Activated T-cell treated with anti-CD3 and anti-CD28 coated beads for 24 hours (primary cell): ENCODE measurements around the gene ZNF670.

Source experiments
- DNase-seq: peaks from one replicate; pipeline ENCODE4 v3.0.0-alpha.2; 2020; ENCODE audit warnings: low read depth

The ZNF670 gene

DNA sequence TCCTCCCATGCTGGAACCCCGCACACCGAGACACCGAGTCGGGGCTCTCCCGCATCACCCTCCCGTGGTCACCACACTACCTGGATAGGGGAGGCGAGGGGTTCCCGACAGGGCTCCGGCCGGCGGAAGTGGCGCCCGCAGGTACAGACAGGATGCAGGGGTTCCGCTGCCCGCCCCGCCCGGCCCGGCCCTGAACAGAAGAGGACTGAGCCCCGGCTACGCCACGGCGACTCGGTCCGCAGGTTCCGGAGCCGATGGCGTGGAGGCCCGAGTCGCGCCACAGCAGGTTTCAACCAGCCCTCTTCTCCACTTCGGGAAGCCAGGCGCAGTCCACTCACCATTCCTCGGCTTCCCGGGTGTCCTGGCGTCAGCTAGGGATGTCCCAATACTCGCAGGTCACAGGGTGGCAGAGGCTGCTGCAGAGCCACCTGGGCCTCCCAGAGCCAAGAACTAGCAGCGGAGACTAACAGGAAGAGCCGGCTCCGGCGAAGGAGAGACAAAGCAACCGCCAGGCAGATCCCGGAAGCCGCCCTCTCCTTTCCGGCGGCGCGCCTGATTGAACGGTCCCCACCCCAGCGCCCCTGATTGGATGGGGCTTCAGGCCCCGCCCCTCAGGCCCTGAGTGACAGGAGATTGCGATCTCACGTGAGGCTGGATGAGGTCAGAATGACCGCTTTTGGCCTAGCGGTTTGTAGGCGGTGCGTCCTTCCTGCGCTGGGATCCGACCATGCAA lies 25.4 kb upstream of the ZNF670 start, which contains the start of gene ZNF669:
ZNF669 (minus strand) TSS at position 498 of the 733 bp plus-strand sequence; CDS start at position 341, 157 bp downstream.
- peak; percentile 92 for DNase-seq

DNA sequence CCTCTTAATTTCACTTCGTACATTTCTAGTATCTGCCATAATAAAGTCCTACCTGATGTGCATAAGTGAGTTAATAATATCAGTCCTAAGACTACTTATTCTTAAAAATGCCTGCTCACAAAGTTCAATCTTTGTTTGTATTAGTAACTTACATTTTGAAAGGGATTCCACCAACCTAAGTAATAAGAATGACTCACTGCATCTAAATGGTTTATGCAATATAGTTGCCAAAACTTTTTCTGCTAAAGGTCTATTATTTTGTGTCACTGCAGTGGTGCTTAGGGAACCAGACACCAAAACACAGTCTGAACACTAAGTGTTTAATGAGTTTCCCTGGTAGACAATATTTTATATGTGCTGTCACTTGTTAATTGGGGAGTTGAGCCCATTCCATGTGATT lies 23.8 kb upstream of the ZNF670 start:
- no peak for DNase-seq

DNA sequence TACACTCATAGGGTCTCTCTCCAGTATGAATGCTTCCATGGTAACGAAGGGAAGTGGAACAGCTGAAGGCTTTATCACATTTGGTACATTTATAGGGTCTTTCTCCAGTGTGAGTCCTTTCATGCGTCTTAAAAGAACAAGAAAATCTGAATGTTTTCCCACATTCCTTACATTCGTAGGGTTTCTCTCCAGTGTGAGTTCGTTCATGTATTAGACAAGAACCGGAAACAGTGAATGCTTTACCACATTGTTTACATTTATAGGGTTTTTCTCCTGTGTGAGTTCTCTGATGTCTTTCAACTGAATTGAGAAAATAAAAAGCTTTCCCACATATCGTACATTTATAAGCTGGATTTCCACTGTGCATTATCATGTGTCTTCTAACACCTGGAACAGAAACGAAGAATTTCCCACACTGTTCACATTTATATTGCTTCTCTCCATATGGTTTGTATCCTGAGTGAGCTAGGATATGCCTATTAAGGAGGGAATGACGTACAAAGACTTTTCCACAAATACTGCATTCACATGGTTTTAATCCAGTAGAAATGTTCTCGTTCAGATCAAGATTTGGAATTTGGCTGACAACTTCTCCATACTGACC lies 22.2 kb upstream of the ZNF670 start:
- DNase-seq, result no peak

DNA sequence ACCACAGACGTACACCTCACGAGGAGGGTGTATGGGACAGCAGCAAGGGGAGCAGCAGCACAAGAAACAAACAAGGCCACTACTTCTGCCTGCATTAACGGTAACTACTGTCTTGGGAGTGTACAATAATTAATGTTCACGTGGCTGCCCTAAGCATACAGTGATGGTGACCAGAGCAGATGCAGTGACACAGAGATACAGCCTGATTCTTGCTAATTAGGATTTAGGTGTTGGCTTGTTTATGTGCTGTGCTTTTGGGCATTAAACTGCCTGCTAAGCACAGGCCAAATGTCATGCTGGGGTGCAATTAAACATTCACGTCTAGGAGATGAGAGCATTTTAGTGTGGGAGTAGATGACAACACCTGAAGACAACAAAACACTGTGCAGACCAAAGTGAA lies 18.3 kb upstream of the ZNF670 start:
- no peak for DNase-seq

DNA sequence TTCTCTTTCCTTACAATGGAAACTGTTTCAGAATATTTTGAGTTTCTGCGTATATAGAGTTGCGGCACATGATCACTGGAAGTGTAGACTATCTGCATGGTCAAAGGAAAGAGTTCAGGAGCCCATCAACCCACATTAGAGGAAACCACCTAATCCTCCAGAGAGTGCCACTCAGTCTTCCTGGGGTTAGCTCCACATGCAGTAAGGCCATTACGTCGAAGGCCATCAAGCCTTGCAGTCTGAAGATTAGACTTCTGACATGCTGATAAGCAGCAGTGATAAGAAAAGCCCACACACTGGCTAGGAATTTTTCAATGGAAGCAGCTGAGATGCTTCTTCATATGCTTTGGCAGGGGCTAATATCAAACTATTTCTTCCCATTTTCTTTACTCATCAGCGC lies 17.9 kb upstream of the ZNF670 start:
- DNase-seq, result no peak

DNA sequence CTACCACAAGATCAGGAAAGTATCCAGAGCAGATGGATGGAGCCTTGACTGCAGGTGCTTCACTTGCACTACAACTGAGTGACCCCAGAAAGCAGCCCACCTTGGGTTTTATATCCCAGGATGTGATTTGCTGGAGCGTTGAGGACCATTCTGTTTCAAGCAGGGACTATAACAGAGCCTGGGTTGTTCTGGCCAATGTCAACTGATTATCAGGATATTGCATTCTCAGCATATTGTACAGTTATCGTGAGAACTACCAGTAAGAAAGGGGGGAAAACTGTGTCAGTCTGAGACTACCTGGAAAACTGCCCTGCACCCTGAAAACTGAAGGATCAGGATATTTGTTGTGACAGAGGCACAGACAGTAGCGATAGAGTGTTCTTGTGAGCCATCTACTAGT lies 17.5 kb upstream of the ZNF670 start:
- DNase-seq, result no peak

DNA sequence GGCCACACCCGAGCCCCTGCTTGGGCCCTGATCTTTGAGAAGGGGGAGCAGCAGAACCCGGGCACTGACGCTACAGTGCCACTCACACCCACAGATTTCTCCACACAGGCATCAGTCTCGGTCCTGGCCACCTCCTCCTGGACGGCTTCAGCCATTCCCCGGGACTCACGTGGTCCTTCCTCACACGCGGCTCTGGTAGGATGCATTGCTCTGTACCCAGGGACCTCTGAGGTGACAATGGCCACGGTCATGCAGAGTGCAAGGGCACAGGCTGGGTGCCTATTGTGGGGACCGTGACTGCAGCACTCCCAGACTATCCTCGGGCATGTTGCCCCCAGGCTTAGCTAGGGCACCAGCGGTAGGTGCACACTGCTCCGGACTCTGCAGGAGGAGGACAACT lies 11.8 kb upstream of the ZNF670 start:
- DNase-seq, result no peak

DNA sequence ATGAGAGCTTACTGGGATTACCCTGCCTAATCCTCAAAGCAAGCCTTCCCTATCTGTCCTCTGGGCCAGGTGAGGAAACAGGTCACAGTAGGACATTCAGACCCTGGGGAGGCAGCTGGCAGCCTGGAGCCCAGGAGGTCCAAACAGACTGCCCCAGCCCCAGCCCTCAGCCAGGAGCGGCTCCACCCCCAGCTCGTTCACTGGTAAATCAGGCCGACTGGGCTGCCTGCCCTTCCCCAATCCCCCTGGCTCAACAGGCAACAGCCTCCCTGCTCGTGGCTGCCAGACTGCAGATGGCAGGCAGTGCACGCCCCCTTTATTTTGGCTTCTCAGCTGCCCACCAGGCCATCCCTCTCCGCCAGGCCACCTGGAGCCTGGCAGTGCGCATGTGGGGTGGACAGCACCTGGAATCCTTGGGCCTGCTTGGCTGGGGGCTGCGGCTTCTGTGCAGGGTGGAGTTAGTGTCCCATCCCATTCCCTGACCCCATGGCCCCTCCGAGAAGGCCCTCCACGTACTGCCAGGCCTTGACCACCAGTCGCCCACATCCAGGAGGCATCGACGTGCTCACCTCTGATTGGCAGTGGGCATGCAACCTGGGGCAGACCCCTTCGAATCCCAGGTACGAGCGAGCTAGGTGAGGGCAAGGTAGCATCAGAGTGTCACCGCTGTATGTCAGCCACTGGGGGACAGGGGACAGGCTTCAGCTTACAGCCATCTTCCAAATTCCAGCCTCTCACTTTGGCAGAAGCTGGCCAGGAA lies 11.2 kb upstream of the ZNF670 start:
- no peak for DNase-seq

DNA sequence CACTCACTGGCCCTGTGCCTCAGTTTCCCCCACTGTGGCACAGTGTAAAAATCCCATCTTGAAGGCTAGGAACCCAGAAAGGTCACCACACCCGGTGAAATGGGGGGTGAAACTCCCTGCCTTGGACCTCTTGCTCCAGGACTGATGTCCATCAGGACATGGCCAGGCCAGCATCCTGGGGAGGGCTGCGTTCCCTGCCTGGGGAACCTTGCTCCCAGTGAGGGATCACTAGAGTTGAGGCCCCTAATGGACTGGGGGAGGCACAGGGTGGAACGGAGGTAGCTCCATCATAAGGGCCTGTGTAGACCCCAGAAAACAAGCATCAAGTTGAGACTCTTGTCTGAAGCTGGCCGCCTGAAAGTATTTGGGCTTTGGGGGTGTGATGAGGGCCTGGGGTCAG lies 10.4 kb upstream of the ZNF670 start:
- no peak for DNase-seq

DNA sequence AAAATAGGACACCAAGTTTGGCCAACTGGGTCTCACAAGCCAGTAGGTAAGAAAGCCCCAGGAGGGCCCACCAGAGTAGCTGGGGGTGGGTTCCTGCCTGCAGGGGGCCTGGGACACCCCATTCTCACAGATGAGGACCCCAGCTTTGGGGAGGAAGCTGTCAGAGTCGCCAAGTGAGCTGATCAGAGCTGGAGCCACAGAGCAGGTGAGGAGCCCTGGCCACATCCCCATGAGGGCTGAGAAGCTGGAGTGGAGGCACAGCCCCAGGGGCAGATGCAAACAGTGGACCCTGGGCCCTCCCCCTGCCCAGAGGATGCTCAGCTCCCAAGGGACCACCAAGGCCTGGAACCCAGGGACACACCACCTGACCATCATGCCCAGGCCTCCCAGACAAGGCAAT lies 8.6 kb upstream of the ZNF670 start:
- DNase-seq, result no peak

DNA sequence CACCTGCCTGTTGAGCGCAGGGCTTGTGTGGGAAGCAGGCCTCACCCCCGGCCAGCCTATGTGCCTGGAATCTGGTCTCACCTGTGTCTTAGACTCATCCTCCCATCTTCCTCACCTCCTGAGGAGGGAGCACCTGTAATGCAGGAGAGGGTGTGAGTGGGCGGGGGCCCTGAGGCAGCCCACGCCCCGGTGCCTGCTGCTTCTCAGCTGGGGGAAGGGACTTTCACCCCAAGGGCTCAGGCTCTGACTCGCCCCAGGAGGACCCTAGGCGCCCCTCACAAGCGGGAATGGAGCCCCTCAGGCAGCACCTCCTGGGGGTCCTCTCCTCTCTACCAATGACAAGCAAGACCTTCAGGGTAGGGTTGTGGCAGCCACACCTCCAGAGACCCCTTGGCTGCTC lies 6.7 kb upstream of the ZNF670 start:
- no peak for DNase-seq

DNA sequence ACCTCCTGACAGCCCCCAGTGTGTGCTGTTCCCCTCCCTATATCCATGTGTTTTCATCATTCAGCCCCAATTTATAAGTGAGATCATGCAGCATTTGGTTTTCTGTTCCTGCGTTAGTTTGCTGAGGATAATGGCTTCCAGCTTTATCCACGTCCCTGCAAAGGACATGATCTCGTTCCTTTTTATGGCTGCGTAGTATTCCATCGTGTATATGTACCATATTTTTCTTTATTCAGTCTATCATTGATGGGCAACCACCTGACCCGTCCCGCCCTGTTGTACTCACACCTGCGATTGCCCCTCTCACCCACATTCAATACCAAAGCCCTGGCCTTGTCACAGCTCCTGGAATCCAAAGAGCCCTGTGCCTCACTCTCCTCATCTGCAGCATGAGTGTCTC lies 6.2 kb upstream of the ZNF670 start:
- DNase-seq, result no peak

DNA sequence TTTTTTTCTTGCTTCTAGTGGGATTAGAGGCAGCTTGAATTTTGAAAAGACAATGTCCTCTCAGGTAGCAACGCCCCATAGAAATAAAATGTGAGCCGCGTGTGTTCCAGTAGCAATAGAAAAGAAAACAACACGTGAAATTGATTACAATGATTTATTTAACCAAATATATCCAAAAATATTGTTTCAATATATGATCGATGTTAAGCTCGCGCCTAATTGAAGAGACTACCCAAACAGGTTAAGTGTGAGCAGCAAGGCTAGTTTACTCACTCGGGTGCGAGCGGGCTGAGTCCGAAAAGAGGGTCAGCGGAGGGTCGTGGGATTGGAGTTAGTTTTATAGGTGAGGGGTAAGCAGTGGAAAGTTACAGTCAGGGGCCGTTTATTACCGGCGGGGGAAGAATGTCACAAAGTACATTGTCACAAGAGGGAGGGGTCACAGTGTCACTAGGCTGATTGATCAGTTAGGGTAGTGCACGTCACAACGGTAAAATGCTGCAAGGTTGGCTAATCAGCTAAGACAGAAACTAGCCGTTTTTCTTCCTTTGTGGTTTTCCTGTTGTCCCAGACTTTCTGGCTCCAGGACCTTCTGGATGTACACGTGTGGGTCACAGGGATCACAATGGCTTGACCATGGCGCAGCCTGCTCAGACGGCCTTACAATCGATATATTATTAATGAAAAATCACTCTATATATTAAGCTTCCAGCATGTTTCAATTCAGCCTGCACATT lies 697 bp upstream of the ZNF670 start:
- no peak for DNase-seq

DNA sequence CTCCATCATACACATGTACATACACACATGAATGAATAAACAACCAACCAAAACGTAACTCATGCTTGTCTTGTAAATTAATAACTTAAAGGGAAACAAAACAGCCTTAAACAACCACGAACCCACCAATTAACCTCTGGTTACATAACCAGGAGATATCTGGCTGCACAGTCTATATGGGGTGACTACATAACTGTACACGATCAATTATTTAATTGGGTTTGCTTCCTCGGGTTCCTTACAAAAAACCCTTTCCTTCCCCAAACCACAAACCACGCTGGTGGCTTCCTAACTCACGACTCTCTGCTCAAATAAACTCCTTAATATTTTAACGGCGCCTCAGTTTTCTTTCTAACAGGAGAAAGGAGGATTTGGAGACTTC lies 744 bp downstream of the ZNF670 start:
- DNase-seq, result no peak

DNA sequence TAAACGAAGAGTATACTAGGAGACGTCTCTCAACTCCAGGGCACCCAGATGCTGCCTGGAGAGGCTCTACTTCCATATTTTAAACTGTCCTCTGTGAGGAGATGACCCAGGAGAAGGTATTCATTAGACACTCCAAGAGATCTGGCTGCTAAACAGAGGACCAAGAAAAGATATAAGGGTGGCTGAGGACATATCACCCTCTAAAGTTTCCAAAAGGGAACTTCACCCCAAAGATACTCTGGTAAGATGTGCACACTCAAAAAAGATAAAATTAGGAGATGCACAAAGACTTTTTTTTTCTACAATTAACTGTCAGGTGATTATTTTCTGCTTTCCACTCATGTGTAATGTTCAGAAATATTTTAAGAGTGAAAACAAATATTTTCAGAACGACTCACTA lies 1.4 kb downstream of the ZNF670 start:
- DNase-seq, result no peak

DNA sequence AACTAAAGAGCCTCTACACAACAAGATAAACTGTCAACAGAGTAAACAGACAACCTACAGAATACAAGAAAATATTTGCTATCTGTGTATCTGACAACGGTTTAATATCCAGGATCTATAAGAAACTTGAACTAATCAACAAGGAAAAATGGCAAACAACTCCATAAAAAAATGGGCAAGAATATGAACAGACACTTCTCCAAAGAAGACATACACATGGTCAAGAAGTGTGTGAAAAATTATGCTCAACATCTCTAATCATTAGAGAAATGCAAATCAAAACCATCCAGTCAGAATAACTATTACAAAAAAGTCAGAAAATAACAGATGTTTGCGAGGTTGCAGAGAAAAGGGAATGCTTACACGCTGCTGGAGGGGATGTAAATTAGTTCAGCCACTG lies 8.0 kb downstream of the ZNF670 start:
- DNase-seq, result no peak

DNA sequence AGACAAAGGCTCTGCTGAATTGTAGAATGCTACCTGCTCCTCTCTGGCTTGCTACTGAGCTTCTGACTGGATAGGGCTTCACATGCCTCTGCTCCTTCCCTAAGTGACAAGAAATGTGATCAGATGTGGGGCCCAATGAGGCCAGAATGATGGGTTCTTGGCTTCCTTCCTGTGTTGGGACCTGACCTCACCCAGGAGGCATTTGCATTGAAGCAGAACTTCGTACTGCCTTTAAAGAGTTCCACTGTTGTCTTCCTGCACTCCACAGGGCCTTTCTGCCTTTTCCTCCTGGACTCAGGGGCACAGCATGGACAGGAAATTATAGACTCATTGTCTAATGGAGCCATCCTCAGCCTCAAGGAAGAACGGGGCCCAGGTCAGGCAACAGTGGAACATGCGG lies 14.3 kb downstream of the ZNF670 start:
- DNase-seq, result no peak

DNA sequence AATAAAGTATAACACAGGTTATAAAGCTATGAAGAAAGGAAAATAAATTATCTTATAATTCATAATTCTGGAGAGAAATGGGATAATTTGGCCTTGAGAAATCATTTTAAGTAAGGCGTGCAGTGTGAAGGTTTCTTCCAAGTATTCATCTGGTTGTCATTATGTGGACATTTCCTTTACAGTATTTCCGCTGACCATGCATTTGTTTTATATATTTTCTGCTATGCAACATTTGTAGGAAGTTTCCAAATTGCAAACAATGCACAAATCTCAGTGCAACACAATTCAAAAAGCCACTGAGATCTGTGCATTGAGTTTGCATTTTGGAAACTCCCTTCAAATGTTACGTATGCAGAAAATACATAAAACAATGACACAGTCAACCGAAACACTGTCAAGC lies 17.8 kb downstream of the ZNF670 start:
- no peak for DNase-seq

DNA sequence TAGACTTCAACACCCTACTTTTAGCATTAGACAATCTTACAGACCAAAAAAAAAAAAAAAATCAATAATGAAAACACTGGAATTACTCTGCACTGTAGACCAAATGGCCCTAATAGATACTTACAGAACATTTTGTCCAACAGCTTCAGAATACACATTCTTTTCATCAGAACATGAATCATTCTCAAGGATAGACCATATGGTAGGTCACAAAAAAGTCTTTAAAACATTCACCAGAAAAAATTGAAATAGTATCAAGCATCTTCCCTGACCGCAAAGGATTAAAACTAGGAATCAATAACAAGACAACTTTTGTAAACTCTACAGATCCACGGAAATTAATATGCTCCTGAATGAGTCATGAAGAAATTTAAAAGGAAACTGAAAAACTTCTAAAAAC lies 22.5 kb downstream of the ZNF670 start:
- DNase-seq, result no peak

DNA sequence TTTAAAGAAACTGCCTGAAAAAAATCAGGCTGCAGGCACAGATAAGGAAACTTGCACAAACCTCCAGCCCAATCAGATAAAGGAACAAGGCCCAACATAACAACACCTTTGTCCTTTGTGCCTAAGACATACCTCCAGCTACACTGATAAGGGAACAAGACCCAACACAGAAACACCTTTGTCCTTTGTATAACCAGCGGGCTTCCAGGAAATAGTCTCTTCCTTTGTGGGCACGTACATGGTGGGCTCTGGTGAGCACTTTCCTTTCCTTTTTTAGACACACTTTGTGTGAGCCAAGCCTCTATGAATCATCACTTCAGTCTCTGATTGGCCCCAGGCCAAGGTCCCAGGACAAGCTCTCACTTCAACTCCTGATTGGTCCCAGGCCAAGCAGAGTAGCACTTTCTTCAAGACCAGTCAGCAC lies 23.6 kb downstream of the ZNF670 start:
- no peak for DNase-seq

DNA sequence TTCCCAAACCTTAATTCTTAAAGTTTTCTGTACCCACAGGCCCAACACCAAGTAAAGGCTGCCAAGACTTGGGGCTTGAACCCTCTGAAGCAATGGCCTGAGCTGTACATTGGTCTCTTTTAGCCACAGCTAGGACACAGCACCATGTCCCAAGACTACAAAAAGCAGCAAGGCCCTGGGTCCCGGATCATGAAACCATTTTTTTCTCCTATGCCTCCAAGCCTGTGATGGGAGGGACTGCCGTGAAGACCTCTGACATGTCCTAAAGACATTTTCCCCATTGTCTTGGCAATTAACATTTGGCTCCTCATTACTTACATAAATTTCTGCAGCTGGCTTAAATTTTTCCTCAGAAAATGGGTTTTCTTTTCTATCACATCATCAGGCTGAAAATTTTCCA lies 30.9 kb downstream of the ZNF670 start:
- DNase-seq, result no peak

DNA sequence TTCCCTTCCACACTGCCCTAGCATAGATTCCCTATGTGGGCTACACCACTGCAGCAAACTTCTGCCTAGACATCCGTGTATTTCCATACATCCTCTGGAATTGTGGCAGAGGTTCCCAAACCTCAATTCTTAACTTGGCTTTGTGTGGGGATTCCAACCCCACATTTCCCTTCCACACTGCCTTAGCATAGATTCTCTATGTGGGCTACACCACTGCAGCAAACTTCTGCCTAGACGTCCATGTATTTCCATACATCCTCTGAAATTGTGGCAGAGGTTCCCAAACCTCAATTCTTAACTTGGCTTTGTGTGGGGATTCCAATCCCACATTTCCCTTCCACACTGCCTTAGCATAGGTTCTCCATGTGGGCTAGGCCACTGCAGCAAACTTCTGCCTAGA lies 31.4 kb downstream of the ZNF670 start:
- no peak for DNase-seq

DNA sequence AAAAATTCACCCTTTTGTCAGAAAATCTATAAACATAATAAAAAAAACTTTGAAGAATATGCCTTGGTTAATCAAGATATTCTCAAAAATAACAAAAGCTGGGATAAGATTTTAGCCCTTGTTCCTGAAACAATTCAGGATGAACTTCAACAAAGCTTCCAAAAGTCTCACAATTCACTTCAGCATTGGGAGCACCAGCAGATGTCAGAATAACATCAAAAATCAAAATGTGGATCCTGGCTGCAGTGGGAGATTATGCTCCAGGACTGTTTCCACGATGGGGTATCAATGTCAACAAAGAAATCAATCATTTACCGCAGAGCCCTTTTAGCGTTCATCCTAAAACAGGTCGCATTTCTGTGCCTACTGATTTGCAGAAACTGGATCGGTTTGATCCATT lies 35.2 kb downstream of the ZNF670 start:
- no peak for DNase-seq
